Heart left ventricle (tissue), 16 donors: ENCODE measurements around the gene NUMB. TPM values are rescaled to one million over a fixed set of nuclear protein-coding genes. Genes with fewer than 3 reads are reported as not detected.

Experiments used
- ATAC-seq, 4 donors: fragments of 200-7000 bp; cut with Tn5 transposase; one replicate each; pipeline ENCODE4 v1.9.1; 2020 to 2022; ENCODE audit warnings: moderate library complexity in 4 of 4, mild to moderate bottlenecking in 3 of 4, moderate number of reproducible peaks in 1 of 4
- DNase-seq, 5 donors: peaks; one replicate each; pipeline ENCODE4 v3.0.0-alpha.2; 2020
- H3K27ac ChIP-seq, 12 donors: fragments of 200-600 bp; sonication (generic) in 4 of 12; one replicate each; pipeline versions ENCODE4 v1.5.0 to v1.8.0; 2016 to 2022; ENCODE audit warnings: mild to moderate bottlenecking in 2 of 12
- H3K27me3 ChIP-seq, 9 donors: fragments of 200-600 bp; sonication (generic) in 2 of 9; one replicate each; pipeline versions ENCODE4 v1.5.1 to v1.8.0; 2016 to 2022; ENCODE audit warnings: mild to moderate bottlenecking in 3 of 9
- H3K36me3 ChIP-seq, 9 donors: fragments of 200-600 bp; sonication (generic) in 2 of 9; one replicate each; pipeline versions ENCODE4 v1.5.0 to v1.8.0; 2018 to 2022; ENCODE audit warnings: mild to moderate bottlenecking in 2 of 9
- H3K4me1 ChIP-seq, 12 donors: fragments of 200-600 bp; sonication (generic) in 4 of 12; one replicate each; pipeline versions ENCODE4 v1.5.0 to v1.8.0; 2016 to 2022; ENCODE audit warnings: mild to moderate bottlenecking in 3 of 12
- H3K4me3 ChIP-seq, 12 donors: fragments of 200-600 bp; sonication (generic) in 4 of 12; one replicate each; pipeline versions ENCODE4 v1.5.0 to v1.8.0; 2017 to 2022; ENCODE audit warnings: mild to moderate bottlenecking in 9 of 12, moderate library complexity in 4 of 12
- H3K9me3 ChIP-seq, 12 donors: fragments of 200-600 bp; sonication (generic) in 4 of 12; one replicate each; pipeline versions ENCODE4 v1.5.0 to v1.8.0; 2016 to 2022; ENCODE audit warnings: mild to moderate bottlenecking in 1 of 12
- CTCF ChIP-seq, 12 donors: fragments of 200-600 bp; sonication (generic) in 4 of 12; IDR thresholded peaks; one replicate each; pipeline versions ENCODE4 v1.5.0 to v1.8.0; 2018 to 2022; ENCODE audit warnings: antibody characterized with exemption in 12 of 12, mild to moderate bottlenecking in 5 of 12
- POLR2A ChIP-seq, 2 donors: fragments of 450-650 bp; IDR thresholded peaks; one replicate each; pipeline ENCODE4 v1.6.1; 2017; ENCODE audit warnings: antibody characterized with exemption in 2 of 2, mild to moderate bottlenecking in 2 of 2, moderate library complexity in 2 of 2
- WGBS, 4 donors: extraction: QIAGEN DNeasy Blood & Tissue Kit in 2 of 4; methylation state at CpG; one replicate each; pipeline versions ENCODE4 v1.1.5 to v1.1.7; 2013 to 2018; 5-methylcytosine and 5-hydroxymethylcytosine counted together
- intact Hi-C, 10 donors: fragments of 100-400 bp; cut with DNase I; formaldehyde crosslinking; loops; one replicate each; pipeline versions ENCODE4 v1.11.1 to v1.14.2; 2022
- polyA plus RNA-seq, 2 donors: library from polyadenylated mRNA; stranded (reverse); fragments of 200-250 nt; gene quantifications; one replicate each; pipeline ENCODE4 v1.2.3, GENCODE V29; 2013
- total RNA-seq, 9 donors: library from RNA; depleted of rRNA in 2 of 9; stranded (reverse); fragments of >200 nt in 2 of 9; fragmentation: NEBNext Ultra II Directional in 3 of 9; extraction: Animal tissue kit (Norgen Biotek cat#: 25700) in 3 of 9; gene quantifications; one replicate each; pipeline versions ENCODE4 v1.1.0 to v1.2.4, GENCODE V29; 2016 to 2023
- donor health status: ischemic (EF 13 %, LVEDD 7.1; RV severe dilation, severe dysfunction).
- donor health status: healthy with polysubstance abuse.
- donor health status: DM: no; HTN: yes; CAD: no.
- donor health status: DM: no; HTN: no; CAD: no.
- donor health status: ischemic (EF 25% LVEDD 6.9; RV normal size, moderate dysfunction).
- donor health status: ischemic (EF 25% LVEDD 5.7; RV mildly dilated, moderate dysfunction).
- donor health status: healthy.
- donor health status: DM: yes; HTN: yes; CAD: no.
- donor health status: ischemic (EF 35%, LVEDD 5.7; RV mildly dilated, moderate dysfunction).
- donor health status: nonischemic (EF 11% LVEDD 7.7; RV severe dilation, severe dysfunction).
- donor health status: DM: yes; HTN: yes; CAD: no.
- donor health status: PGD.
- donor health status: ischemic (EF 29% LVEDD 5.4; RV normal size, mild dysfunction).
- donor health status: nonischemic (EF 23%, LVEDD 6.1; RV moderate dilation, normal function).

Gene NUMB
- total and polyA plus RNA-seq, 11 donors = 18.2 to 59.1 (median 34.9) TPM

DNA sequence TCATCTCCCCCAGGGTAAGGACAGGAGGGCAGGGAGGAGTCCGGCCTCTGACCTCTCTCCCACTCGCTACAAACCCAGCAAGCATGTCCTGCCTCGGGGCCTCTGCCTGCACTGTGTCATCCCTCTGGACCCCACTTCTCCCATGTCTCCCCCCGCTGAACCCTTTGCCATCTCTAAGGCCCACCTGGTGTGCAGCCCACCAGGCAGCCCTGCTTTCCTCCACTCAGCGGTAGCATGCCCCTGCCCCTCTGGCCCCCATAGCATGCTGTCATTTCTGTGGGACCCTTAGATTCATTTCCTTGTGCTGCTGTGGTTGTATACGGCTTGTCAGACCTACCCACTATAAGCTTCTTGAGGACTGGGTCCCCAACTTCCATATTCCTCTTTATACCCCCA lies 203.3 kb downstream of the NUMB start:
- intact Hi-C loops = no loop called here
- no peak overlapping the region for H3K27ac ChIP-seq
- no peak for TF ChIP-seq CTCF (IDR thresholded peaks at IDR 0.05)
- TF ChIP-seq POLR2A (IDR thresholded peaks at IDR 0.05) = no peak
- no peak overlapping the region for H3K4me3 ChIP-seq
- H3K9me3 ChIP-seq = no peaks in the 10 kb centered on the region
- H3K4me1 ChIP-seq = no peaks in the 10 kb centered on the region
- H3K27me3 ChIP-seq = no peaks in the 10 kb centered on the region
- 89 to 93% (median 91%) methylated on average over 6 of the region's 6 CpGs for WGBS, 4 donors
- H3K36me3 ChIP-seq = no peaks in the 10 kb centered on the region
- ATAC-seq = no peak
- DNase-seq = no peak

GRCh38 chr14:73254247-73255004 lies 203.9 kb downstream of the NUMB start:
- intact Hi-C loops = no loop called here
- Histone ChIP-seq H3K36me3 (no peaks in the 10 kb centered on the region), H3K4me1 (no peaks in the 10 kb centered on the region), H3K27ac (no peak overlapping the region), H3K27me3 (no peaks in the 10 kb centered on the region), H3K9me3 (no peaks in the 10 kb centered on the region), H3K4me3 (no peak overlapping the region)
- 87 to 95% (median 92%) methylated on average over 23 to 28 of the region's 28 CpGs for WGBS, 4 donors
- ATAC-seq (no peak), DNase-seq (no peak)
- no peak for TF ChIP-seq POLR2A (IDR thresholded peaks at IDR 0.05)
- no peak for TF ChIP-seq CTCF (IDR thresholded peaks at IDR 0.05)

DNA sequence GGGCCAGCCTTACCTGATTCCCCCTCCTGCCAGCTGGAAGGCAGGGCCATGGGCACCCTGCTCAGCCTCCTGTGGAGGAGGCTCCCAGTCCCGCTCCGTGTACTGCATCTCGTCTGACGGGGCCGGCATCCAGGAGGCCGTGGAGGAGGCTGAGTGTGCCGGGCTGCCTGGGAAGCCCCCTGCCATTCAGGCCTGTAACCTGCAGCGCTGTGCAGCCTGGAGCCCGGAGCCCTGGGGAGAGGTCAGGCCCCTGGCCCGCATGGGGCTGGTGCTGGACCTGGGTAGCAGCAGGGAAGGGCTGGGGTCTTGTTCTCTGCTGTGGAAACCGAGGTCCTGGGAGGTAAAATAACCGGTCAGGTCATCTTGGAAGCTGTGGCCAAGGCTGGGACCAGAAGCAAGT lies 204.6 kb downstream of the NUMB start:
- intact Hi-C loops = no loop called here
- Histone ChIP-seq H3K4me3 (no peak overlapping the region), H3K4me1 (no peaks in the 10 kb centered on the region), H3K36me3 (no peaks in the 10 kb centered on the region), H3K27ac (no peak overlapping the region), H3K9me3 (no peaks in the 10 kb centered on the region), H3K27me3 (no peaks in the 10 kb centered on the region)
- no peak for TF ChIP-seq CTCF (IDR thresholded peaks at IDR 0.05)
- no peak for DNase-seq
- WGBS, 4 donors = 88 to 96% (median 91%) methylated on average over 5 to 12 of the region's 12 CpGs
- no peak for ATAC-seq

DNA sequence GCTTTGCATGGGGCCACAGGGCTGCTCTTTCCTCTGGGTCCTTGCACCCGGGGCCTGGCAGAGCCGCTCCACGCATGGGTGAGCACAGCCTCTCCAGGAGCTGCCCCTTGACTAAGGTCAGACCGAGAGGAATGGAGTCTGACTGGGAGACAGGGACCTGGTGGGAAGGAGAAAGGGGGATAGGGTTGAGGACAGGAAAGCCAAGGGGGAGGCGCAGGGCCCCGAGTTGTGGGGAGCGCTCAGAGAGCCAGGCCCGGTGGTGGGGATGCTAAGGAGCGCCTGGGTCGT lies 205.1 kb downstream of the NUMB start:
- intact Hi-C loops = no loop called here
- Histone ChIP-seq H3K36me3 (no peaks in the 10 kb centered on the region), H3K4me1 (no peaks in the 10 kb centered on the region), H3K27ac (no peak overlapping the region), H3K27me3 (no peaks in the 10 kb centered on the region), H3K4me3 (no peak overlapping the region), H3K9me3 (no peaks in the 10 kb centered on the region)
- DNase-seq (no peak), ATAC-seq (no peak)
- TF ChIP-seq CTCF (IDR thresholded peaks at IDR 0.05) (no peak), POLR2A (IDR thresholded peaks at IDR 0.05) (no peak)
- 92 to 94% (median 93%) methylated on average over 10 of the region's 10 CpGs for WGBS, 4 donors
